Measurements from ENCODE around the gene POLH.
"Not testable (repeated sequence)": the region's sequence is repeated elsewhere in the genome, so short reads cannot be mapped to it uniquely, and the experiment has no call there.

The POLH gene

DNA sequence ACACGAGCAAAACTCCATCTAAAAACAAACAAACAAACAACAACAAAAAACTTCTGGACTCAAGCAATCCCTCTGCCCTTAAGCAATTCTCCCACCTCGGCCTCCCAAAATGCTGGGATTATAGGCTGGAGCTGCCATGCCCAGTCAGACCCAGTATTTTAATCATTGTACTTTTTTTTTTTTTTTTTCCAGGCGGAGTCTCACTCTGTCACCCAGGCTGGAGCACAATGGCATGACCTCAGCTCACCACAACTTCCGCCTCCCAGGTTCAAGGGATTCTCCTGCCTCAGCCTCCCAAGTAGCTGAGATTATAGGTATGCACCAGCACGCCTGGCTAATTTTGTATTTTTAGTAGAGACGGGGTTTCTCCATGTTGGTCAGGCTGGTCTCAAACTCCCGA is 57.0 kb downstream of the POLH start:
- not testable (repeated sequence) for DNase-seq

DNA sequence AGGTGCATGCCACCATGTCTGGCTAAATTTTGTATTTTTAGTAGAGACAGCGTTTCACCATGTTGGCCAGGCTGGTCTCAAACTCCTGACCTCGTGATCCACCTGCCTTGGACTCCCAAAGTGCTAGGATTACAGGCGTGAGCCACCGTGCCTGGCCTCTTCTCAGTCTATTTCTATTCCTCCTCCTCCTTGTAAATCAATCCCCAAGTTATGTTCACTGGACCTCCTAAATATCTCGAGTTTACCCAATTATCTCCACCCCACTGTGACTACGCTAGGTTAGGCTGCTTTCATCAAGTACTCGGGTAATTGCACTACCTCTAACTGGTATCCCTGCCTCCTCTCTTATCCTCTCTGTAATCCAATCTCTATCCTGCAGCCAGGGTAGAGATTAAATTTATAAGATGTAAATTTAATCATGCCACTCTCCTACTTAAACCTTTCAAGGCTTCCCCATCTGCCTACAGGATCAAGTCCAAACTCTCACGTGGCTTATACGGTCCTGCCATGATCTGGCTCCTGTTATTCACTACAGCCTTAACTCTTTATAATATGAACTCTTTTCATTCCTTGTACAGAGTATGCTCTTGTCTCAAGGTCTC is 58.8 kb downstream of the POLH start:
- no peak for DNase-seq

DNA sequence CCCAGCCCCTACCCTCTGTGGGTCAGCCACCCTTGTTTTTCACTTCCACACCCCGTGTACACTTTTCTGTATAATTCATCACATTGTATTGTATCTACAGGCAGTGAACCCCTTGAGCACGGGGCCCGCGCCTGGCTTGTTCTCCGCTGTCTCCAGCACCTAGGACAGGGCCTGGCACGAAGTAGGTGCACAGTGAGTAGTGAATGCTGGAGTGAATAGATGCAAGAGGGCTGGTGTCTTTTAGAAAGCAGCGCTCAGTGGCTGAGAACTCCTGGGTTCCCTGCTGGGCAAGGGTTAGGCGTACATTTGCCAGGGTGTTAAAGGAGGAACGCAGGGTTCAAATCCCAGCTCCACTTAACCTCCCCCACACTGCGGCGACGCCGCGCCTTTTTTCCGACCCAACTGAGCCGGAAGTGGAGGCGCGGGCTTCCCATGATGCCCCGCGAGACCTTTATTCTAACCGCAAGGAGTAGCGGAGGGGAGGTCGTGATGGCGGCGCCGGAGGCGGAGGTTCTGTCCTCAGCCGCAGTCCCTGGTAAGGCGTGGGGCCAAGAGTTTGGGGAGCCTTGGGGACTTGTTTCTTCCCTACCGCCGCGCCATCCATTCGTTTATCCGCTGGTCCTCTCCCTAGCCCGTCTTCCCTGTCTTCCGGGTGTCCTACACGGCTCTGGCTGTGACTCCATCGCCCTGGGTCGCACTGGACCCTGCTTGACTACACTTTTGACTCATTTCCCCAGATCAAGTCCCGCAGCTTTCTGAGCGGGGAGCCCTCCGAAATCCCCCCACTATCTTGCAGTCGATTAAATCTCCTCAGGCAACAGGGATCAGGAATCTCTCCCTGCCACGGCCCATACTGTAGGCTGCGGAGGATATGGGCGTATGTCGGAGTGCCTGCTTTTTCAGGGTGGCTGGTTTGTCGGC is 59.7 kb downstream of the POLH start, which contains the start of gene MAD2L1BP:
Gene MAD2L1BP, plus strand, starts transcription at position 454 of the 921 bp plus-strand sequence. Its CDS starts 36 bp downstream, at position 490.
- peak; percentile 79 for DNase-seq

DNA sequence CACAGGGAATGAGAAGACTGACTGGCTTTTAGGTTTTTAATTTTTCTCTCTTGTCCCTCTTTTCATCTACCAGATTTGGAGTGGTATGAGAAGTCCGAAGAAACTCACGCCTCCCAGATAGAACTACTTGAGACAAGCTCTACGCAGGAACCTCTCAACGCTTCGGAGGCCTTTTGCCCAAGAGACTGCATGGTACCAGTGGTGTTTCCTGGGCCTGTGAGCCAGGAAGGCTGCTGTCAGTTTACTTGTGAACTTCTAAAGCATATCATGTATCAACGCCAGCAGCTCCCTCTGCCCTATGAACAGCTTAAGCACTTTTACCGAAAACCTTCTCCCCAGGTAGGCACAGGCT is 60.3 kb downstream of the POLH start:
- no peak for DNase-seq

DNA sequence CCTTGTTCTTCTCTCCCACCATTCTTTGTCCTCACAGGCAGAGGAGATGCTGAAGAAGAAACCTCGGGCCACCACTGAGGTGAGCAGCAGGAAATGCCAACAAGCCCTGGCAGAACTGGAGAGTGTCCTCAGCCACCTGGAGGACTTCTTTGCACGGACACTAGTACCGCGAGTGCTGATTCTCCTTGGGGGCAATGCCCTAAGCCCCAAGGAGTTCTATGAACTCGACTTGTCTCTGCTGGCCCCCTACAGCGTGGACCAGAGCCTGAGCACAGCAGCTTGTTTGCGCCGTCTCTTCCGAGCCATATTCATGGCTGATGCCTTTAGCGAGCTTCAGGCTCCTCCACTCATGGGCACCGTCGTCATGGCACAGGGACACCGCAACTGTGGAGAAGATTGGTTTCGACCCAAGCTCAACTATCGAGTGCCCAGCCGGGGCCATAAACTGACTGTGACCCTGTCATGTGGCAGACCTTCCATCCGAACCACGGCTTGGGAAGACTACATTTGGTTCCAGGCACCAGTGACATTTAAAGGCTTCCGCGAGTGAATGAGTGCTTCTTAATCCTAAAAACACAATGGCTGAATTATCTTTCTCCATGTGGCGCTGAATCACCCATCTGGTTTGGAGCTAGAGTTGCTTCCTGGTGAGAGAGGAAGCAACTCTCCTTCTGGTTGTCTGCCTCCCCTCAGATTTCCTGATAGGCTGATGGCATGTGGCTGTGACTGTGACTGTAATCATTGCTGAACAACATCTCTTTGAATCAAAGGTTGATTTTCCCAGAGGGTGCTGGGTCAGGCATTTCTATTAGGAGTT is 64.2 kb downstream of the POLH start:
- DNase-seq, result no peak

DNA sequence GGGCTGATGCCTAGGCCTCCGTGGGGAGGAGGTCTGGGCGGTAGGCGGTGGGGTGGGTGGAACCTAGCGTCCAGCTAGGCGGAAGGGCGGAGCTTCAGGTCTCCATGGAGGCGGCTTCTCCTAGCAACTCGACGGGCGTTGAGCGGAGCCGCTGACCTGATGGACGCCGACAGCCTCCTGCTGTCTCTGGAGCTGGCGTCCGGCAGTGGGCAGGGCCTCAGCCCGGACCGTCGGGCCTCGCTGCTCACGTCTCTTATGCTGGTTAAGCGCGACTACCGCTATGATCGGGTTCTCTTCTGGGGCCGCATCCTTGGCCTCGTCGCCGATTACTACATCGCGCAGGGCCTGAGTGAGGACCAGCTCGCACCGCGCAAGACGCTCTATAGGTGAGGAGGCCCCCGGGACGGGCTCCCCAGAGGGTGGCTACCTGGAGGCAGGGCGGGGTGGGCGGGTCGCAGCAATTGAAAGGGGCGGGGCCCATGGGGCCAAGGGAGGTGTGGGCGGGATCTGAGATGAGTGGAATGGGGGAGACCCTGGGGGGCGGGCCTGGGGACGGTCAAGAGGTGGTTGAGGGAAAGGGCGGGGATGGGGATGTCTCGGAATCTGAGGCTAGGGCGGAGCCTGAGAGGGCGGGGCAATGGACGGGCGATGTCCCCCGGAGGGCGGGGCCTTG is 69.1 kb downstream of the POLH start, which contains the start of gene RSPH9:
Gene RSPH9, plus strand, starts transcription at position 97 of the 673 bp plus-strand sequence. Its CDS starts 63 bp downstream, at position 160.
- peak; percentile 56 for DNase-seq

DNA sequence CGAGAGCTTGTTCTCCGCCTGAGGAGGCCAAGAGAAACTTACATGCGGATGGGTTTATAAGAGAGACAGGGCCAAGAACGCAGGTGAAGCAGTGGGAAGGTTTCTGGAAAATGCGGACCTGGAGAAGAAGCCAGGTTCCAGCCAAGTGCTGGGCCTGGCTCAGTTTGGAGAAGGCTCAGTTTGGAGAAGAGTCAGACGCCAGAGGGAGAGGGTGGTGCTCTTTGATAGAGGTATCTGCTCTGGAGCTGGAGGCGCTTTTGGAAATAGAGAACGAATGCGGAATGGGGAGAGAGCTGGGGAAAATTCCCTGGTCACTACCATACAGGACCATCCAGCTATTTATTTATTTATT is 69.6 kb downstream of the POLH start:
- DNase-seq, result no peak

DNA sequence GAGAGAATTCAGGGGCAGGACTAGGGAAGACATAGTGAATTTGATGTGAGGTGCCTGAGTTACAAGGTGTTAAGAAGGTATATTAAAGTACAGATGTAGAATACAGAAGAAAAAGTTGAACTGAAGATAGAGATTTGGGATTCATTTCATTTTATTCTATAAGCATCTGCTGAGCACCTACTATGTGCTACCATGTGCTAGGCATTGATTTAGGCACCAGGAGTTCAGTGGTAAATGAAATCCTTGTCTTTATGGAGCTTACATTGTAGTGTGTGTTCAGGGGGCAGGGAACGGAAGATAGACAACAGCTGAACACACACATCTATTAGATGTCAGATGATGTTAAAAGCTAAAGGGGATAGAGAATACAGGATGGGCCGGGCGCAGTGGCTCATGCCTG is 71.6 kb downstream of the POLH start:
- DNase-seq, result no peak

DNA sequence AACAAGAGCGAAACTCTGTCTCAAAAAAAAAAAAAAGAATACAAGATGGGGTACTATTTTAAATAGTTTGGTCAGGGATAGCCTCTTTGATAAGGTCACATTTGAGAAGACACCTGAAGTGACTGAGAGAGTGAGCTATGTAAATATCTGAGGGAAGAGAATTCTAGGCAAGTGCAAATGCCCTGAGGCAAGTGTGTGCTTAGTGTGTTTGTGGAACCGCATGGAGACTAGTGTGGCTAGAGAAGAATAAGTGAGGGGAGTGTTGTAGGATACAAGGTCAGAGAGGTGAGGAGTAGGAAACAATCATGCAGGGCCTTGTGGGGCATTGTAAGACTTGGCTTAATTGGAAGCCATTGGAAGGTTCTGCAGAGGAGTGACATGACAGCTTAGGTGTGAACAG is 72.3 kb downstream of the POLH start:
- no peak for DNase-seq

DNA sequence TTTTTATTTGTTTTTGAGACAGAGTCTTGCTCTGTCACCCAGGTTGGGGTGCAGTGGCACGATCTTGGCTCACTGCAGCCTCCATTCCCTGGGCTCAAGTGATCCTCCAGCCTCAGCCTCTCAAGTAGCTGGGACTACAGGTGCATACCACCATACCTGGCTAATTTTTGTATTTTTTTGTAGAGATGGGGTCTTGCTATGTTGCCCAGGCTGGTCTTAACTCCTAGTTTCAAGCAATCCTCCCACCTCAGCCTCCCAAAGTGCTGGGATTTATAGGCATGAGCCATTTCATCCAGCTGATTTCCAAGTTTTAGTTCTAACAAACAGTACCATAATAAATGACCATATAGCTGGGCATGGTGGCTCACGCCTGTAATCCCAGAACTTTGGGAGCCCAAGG is 76.8 kb downstream of the POLH start:
- DNase-seq, result not testable (repeated sequence)

DNA sequence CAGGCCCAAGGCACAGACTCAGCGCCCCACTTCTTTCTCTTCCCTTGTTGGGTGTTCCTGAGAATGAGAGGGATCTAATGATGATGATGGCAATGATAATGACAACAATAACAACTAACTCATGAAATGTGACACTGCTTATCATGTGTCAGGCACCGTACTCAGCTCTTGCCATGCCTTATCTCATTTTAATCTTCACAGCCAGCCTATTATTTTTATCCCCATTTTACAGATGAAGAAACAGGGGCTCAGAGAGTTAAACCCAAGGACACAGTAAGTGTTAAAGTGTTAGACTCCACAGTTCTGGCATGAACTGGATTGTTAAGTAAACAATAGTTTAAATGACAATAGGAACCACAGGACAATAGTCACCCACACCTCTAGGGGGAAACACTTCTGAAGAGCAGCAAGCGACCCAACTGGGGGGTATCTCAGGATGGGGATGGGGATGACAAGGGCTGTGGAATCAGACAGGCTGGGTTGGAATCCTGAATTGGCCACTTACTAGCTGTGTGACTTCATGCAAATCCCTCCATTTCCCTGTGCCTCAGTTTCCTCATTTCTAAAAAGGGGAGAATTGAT is 81.3 kb downstream of the POLH start:
- no peak for DNase-seq

DNA sequence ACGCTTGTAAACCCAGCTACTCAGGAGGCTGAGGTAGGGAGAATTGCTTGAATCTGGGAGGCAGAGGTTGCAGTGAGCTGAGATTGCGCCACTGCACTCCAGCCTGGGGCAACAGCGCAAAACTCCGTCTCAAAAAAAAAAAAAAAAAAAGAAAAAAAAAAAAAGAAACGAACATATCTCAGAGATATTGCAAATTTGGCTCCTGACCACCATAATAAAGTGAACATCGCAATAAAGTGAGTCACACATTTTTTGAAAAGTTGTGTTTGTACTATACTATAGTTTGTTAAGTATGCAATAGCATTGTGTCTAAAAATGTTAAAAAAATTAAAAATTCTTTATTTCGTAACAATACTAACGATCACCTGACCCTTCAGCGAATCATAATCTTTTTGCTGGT is 82.2 kb downstream of the POLH start:
- DNase-seq, result no peak

DNA sequence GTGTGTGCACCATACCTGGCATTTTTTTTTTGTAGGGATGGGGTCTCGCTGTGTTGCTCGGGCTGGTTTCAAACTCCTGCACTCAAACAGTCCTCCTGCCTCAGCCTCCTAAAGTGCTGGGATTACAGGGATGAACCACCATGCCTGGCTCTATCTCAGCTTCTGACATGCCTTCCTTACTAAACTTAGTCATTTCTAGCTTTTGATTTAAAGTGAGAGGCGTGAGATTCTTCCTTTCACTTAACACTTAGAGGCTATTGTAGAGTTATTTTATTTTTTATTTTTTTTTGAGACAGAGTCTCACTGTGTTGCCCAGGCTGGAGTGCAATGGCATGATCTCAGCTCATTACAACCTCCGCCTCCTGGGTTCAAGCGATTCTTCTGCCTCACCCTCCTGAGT is 87.0 kb downstream of the POLH start:
- DNase-seq, result not testable (repeated sequence)

Data from fibroblast of skin of scalp (primary cell).